GM21786 (cell line): ENCODE data around the gene STXBP6.

ENCODE experiments used
- ATAC-seq: cut with Tn5 transposase; IDR thresholded peaks from one replicate; pipeline ENCODE4 v1.9.1; 2021; ENCODE audit not compliant: unreplicated experiment

STXBP6 gene

GRCh38 chr14:24866067-24866639 lies 183.8 kb downstream of the STXBP6 start:
- ATAC-seq, result no peak

DNA sequence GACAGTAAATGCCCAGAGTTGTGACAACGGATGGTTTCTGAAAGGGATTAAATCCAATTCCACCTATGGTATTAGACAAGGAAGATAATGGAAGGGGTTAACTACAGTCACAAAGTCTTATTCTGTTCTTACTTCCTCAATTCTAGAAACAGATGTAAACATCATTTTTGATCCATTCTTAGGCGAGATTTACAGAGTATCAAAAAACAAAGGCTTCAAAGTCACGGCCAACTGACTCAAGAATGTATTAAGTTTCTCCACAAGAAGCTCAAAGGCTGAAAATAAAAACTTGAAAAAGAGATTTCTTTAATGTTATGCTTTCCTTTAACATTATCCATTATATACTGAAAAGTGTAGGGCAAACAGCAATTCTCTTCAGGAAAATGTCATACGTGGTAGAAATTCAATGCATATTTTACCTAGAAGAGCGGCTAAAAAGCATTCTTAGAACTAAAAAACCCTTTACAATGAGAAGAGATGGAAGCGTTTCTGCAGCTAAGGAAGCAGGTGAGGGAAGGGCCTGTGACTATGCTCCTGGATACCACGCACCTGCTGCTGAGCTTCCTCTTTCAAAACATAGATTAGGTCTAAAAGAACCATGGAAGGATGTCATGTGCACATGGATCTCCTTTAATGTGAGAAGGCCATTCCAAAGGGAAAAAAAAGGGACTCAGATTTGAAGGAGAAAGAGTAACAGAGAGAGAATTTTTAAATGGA lies 185.8 kb downstream of the STXBP6 start:
- no peak for ATAC-seq

GRCh38 chr14:24861083-24861630 lies 188.8 kb downstream of the STXBP6 start:
- no peak for ATAC-seq

DNA sequence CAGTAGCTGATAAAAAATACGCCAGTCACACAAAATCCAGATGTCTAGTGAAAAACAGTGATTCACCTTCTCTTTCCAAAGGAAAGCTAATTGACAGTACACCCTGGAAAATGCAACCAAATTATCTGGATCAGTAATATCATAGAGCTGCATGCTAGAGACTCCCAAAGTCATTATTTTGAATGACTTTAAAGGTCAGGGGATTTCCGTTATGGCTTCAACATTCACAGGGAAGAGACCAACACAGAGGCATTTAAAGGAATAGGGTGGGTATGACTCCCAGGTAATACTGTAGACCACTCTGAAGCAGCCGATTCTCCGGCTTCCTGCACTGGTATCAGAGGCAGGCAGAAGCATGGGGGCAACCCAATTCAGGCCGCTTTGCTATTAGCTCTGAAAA lies 190.4 kb downstream of the STXBP6 start:
- no peak for ATAC-seq

DNA sequence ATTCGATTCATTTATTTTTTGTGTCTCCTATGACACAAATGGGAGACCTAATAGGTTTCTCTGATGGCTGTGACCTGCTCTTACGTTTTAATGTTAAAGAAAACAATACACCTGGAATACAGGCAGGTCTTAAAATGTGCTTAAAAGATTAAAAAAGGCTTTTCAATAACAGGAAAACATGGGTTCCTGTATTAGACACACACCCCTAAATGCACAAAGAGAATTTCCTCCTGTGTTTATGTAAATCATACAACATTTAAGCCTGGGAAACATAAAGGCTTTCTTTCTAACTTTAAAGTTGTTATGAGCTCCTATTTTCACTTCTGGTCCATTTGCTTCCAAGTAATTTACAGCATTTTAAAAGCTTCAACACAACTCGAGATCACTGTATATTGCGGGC lies 191.3 kb downstream of the STXBP6 start:
- ATAC-seq, result no peak

DNA sequence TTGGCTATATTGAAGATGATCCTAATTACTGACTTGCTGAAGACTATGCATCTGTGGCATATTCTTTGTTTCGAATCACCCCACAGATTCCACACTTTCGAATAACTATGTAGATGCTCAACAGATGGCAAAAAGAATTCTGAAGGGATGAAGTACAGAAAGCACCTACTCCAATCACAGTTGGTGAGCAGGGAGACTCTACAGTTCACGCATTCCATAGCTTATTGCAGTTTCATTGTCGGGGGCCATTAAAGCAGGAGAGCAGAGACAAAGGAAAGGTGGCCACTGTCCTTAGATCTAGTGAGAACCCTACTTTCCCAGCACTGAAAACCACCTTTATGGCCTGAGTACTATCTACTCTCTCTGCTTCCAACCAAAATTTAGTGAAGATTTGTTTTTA lies 191.9 kb downstream of the STXBP6 start:
- no peak for ATAC-seq

GRCh38 chr14:24857277-24857676 lies 192.7 kb downstream of the STXBP6 start:
- no peak for ATAC-seq

- no peak for ATAC-seq
Measured at GRCh38 chr14:24853446-24853845, 196.5 kb downstream of the STXBP6 start.

DNA sequence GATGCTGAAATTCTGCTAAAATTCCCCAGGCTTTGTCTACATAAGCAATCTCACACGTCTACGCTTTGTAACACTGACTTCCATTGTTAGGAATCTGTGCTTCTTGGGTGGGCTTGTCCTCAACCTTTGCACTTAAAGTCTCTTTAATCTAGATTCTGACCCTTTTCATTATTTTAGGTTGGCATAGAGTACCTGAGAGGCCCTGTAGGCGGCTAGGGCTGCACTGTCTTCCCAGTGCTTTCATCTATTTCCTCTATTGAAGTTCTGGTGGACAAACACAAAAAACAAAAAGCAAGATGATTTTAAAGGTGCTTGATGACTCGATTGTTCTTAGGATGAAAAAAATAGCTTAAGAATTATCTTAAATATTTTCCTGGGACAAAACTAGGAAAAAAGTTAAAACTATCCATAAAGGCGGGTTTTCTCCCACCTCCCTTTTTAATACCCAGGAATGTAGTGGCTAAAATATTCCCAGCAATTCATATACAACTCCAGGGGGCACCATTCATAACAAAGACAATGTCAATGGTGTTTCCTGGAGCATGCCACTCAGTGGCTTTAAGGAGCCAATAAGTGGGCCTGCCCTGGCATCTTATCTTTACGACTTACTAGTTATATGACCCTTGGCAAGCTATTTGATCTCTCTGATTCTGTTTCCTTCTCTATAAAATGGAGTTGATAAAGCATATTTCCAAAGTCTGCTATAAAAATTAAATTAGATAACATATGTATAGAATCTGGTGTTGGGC lies 197.5 kb downstream of the STXBP6 start:
- ATAC-seq, result no peak

DNA sequence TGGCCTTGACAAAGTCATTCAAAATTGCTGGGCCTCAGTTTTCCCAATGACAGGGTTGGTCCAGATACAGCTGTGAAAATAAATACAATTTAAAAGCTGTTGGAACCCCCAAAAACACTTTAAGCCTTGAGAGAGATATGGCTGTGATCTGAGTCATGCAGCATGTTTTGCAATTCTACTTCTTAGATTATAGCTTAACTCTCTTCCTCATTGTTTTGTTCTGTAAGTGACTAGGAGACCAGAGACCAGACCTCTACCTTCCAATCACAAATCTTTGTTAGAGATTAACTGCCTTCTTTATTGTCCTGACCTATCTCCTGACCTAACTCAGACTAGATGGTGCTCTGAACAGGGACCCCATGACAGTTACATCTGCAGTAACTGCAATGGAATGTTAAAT lies 198.1 kb downstream of the STXBP6 start:
- no peak for ATAC-seq

- ATAC-seq, result no peak
Measured at GRCh38 chr14:24851406-24851805, 198.5 kb downstream of the STXBP6 start.

DNA sequence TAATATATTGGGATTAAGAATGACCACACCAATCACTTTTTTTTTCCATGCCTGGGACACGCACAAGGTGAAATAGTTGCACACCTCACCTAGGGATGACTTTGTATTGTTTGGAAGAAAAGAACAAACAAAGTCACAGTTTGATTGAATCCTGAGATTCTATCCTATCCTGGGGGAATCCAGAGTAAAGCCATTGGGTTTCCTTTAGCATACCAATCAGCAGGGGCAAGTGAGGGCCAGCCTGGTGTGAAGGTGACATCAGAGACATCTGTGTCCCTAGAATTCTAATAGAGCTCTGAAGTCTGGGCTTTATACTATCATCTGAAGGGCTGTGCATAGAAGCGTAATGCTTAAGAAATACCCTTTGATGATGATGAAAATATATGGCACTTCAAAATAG lies 199.9 kb downstream of the STXBP6 start:
- no peak for ATAC-seq

- no peak for ATAC-seq
Measured at GRCh38 chr14:24849471-24849870, 200.5 kb downstream of the STXBP6 start.

DNA sequence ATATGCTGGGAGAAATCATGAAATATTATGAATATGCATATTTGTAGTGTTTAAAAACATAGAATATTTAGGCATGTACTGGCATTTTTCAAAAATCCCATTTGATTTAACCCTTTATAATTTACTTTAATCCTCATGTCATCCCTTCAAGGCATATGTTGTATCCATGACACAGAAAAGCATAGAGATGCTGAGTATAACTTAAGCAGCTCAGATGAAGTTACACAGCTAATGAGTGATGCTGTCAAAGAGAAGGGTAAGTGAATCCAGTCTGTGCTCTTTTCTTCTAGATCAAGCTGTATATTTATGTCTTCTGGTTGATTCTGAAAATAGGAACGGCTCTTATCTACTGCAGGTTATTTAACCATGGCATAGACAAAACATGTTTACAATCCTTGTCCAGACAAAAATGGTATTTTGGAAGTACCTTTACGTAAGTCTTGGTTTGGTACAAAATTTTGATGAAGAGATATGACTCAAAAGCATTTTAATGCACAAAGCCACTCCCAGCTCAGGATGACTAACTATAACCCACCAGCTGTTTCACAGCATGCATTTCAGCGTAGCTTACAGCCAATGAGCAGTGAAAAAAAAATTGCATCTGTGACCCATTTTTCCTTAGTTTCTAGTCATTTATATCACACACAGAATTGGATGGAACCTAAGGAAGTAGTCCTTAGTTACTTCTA lies 201.7 kb downstream of the STXBP6 start:
- ATAC-seq, result no peak

DNA sequence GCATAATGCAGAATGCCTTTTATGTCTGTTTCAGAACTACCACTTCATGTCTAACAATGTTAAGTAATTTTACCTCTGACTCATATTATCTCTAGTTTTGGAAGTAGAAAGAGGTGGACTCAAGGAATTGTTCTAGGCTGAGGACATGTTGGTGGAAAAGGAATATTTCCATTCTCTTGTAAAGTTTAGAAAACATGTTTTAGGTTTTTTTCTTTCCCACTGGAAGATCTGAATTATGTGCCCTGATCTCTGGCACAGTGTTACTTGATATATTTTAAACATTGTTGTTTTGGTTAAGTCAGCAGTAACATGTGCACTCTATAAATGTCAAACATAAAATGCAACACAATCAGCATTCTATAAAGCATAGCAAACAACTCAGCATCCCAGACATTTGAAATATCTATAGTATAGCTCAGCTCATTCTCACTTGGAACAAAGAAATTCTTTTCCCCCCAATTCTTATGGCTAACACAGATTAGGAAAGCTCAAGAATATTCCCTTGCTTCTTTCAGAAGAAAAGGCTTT lies 202.3 kb downstream of the STXBP6 start:
- no peak for ATAC-seq

- no peak for ATAC-seq
Measured at GRCh38 chr14:24846261-24846660, 203.7 kb downstream of the STXBP6 start.

DNA sequence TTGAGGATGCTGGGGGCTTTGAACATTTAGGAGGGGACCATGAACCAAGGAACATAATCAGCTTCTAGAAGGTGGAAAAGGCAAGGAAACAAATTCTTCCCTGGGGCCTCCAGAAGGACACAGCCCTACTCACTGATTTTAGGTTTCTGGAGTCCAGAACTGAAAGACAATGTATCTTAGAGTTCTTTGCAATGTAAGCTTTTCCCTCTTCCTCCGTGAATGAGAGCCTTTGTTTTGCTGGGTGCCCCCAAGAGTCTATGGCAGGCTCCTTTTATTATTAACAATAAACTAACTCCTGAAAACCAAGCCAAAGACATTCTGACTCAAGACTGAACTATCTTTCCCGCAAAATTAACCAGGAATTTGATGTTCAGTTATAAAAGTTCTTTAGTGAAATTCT lies 204.1 kb downstream of the STXBP6 start:
- ATAC-seq, result no peak

DNA sequence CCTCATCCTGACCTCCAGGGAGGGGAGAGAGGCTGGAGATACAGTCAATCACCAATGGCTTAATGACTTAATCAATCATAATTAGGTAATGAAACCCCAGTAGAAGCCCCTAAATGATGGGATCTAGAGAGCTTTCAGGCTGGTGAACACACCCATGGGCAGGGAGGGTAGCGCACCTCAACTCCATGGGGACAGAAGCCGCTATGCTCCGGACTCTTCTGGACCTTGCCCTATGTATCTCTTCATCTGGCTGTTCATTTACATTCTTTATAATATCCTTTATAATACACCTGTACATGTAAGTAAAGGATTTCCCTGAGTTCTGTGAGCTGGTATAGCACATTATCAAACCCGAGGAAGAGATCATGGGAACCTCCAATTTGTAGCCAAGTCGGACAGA lies 205.9 kb downstream of the STXBP6 start:
- no peak for ATAC-seq

- peak; percentile 97 for ATAC-seq
Measured at GRCh38 chr14:24843494-24843893, 206.5 kb downstream of the STXBP6 start.

- no peak for ATAC-seq
Measured at GRCh38 chr14:24840204-24840893, 209.6 kb downstream of the STXBP6 start.
